GM19240 (cell line): ENCODE measurements around the gene FMO3.

Experiments
- DNase-seq: peaks from one replicate; pipeline ENCODE4 v3.0.0; 2011; ENCODE audit warnings: low spot score; ENCODE audit not compliant: insufficient read length

Gene FMO3

DNA sequence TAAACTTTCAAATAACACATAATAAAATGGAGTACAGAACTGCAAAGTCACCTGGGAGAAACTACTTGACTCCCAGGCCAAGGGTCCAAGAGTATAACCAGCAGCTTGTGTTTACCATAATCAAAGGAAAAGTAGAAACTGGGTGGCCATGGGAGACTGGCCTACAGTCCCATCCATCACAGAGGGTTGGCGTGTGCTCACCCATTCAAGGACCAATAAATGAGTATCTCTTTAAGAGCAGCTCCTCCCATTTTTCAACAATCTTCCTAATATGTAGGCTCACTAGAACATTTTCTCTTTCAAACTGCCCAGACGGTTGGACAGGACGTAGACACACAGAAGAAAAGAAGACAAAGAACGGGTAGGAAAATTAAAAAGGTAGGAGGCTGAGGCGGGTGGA, at the start of gene FMO3:
FMO3 (plus strand) TSS at position 302 of the 400 bp plus-strand sequence. CDS start 1,754 bp downstream, outside the sequence.
- DNase-seq = no peak

DNA sequence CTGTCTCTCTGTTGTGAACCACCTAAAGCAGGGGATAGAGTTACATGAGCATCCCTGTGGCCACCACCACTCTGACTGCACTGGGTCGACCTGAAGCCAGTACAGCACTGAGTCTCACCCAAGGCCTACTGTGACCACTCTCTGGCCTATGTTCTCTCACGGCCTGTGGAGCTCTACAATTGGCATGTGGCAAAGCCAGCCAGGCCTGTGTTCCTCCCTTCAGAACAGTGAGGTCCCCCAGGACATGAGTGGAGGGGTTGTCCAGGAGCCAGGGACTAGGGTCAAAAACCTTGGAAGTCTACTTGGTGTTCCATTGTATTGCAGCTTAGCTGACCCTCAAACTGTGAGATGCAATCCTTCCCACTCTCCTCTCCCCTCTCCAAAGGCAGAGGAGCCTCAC, 42.7 kb upstream of the FMO3 start:
- no peak for DNase-seq

DNA sequence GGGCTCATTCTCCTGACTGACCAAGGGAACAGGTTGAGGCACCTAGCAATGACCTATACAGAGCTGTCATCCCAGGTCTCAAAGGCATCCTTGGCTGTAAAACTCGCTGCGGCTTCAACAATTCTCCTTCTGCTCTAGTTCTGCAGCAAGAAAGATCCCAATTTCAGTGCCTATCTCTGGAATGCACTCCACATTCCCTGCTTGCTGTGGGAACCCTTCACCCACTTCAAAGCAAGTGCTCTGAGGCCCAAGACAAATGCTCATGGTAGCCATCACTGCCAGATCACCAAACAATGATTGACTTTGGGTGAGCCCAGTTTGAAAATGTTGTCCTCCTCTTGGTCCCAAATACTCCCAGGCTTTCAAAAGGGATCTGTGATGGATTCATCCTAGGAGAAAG, 37.7 kb upstream of the FMO3 start:
- DNase-seq = no peak

GRCh38 chr1:171055966-171056643, 34.6 kb upstream of the FMO3 start:
- DNase-seq = no peak

DNA sequence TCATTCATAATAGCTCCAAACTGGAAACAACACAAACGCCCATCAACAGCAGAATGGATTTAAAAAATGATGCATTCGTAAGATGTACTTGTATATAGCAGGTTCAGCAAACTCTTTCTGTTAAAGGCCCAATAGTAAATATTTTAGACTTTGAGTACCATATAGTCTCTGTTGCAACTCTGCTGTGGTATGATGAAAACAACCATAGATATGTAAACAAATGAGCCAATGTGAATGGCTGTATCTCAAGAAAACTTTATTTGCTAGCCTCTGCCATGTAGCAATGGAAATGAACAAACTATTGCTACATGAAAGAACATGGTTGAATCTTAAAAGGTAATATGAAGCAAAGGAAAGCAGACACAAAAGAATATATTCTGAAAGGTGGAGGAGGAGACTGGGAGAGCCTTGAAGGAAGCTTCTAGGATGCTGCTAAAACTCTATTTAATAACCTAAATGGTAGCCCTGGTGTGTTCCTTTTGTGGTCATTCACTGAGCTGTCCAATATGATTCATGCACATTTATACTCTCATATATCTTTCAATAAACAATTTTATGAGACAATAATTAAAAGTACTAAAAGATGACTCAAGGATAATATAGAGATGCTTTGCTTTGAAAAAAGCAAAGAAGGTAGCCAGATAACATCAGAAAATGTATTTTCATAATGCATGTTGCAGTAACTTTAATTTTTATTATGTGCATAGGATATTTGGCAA, 29.1 kb upstream of the FMO3 start:
- DNase-seq = no peak

- no peak for DNase-seq
Observed at GRCh38 chr1:171062902-171063301, 27.8 kb upstream of the FMO3 start.

- DNase-seq = no peak
Observed at GRCh38 chr1:171075041-171075440, 15.7 kb upstream of the FMO3 start.

- no peak for DNase-seq
Observed at GRCh38 chr1:171081314-171081753, 9.4 kb upstream of the FMO3 start.

GRCh38 chr1:171081763-171082201, 8.9 kb upstream of the FMO3 start:
- no peak for DNase-seq

GRCh38 chr1:171082606-171083005, 8.1 kb upstream of the FMO3 start:
- no peak for DNase-seq

GRCh38 chr1:171083222-171083621, 7.5 kb upstream of the FMO3 start:
- no peak for DNase-seq

DNA sequence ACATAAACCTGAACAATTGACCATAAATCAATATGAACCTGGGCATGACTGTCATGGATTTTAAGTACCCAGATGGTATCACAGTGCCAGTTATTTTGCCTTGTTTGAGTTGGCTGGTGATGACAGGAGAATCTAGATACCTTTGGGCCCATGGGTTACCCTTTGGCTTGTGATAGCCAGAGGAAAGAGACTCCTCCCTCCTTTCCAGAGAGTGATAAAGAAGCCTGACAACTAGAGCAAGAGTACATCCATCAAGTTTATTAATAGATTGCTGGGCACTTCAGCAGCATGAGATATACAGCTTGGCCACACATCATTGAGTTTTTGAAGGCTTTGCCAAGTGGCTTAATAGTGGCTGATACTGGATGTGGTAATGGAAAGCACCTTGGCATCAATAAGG, 6.6 kb upstream of the FMO3 start:
- no peak for DNase-seq

DNA sequence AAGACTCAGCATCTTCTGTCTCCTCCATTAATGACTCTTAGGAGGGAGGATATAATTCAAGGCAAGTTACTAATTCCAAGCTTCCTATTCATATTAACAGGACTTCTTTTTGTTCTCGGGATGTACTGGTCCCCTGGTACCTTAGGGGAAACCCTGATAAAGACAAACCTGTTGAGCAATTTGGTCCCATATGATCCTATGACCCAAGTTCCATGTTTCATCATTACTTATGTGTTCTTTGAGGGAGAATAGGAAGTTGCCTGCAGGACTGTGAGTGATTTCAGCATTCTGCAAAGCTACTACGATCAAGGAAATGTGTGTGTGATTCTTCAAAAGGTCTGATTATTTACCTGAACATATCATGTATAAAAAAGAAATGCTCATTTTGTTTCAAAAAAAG, 5.8 kb upstream of the FMO3 start:
- DNase-seq = no peak

GRCh38 chr1:171087896-171088295, 2.8 kb upstream of the FMO3 start:
- no peak for DNase-seq

DNA sequence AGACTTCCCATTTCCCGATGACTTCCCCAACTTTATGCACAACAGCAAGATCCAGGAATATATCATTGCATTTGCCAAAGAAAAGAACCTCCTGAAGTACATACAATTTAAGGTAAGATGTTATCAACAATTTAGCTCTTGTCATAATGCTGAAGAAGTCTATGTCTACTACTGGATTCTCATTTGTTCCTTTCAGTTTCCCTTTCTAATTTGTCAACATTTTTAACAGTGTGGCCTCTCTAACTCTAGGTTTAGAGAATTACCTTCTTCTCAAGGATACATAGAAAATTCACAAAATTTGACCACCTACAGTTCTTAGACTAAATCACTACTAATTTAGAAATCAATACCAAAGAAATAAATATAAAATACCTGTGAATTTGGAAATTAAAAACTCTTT, 13.2 kb downstream of the FMO3 start:
- no peak for DNase-seq

DNA sequence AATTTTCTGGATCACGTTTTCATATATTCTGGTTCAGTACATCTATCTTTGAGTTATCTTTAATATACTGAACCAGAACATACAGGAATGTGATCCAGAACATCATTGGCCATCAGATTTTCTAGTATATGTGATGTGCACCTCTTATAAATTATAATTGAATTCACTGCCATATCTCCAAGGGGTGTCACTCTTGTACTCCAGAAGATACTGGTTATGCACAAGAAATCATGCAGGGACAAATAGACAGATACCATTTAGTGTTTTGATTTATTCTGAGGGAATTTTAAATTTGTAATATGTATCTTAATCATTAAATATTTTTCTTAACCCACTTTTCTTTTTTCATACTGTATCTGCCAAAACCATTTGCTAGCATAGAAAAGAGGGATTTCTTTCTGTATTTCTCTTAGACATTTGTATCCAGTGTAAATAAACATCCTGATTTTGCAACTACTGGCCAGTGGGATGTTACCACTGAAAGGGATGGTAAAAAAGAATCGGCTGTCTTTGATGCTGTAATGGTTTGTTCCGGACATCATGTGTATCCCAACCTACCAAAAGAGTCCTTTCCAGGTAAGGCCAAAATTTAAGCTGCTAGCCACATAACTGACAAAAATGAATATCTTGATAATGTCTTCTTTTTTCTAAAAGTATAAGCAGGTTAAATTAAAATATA, 16.7 kb downstream of the FMO3 start:
- DNase-seq = no peak

- no peak for DNase-seq
Observed at GRCh38 chr1:171107969-171108368, 17.3 kb downstream of the FMO3 start.

DNA sequence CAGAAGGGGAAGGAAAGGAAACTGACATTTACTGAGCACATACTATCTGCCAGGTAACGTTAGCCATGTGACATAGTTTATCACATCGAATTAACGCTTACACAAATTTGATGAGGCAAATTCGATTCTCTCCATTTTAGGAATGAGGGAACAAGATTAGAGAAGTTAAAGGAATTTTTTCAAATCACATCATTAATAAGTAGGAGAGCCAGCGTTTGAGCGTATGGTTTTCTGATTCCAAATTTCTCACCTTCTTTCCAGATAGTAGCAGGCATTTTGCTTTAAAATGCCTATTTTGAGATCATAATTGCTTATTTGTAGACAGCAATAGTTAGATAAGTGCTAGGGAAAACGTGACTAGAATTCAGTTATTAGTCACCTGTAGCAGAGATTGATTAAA, 19.3 kb downstream of the FMO3 start:
- DNase-seq = no peak

DNA sequence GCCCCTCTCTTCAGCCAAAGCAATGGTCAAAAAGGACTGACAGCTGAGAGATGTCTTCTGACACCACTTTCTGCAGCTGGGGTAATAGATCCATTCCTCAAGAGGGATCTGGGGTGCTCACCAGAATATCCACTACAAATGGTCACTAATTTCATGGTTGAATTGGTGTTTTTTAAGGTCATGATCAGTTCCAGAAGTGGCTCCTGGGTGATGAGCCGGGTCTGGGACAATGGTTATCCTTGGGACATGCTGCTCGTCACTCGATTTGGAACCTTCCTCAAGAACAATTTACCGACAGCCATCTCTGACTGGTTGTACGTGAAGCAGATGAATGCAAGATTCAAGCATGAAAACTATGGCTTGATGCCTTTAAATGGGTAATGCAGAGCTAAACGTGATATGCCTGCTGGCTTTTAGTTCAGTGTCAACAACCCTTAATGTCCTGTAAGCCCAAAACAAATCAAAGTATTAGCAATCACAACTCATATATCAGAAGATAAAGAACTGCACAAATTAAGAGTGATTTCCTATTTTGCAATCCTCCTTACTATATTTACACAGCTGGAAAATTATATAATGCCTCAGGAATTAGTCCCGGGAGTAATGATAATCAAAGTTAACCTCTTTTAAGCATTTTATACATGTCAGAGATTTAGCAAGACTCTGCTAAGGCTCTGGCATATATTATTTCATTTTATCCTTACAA, 20.1 kb downstream of the FMO3 start:
- DNase-seq = no peak

- DNase-seq = no peak
Observed at GRCh38 chr1:171112119-171112518, 21.4 kb downstream of the FMO3 start.

- DNase-seq = no peak
Observed at GRCh38 chr1:171113382-171113781, 22.7 kb downstream of the FMO3 start.
